HepG2 (cell line): ENCODE measurements around the gene DLX4. TPM values are rescaled to one million over a fixed set of nuclear protein-coding genes. Genes with fewer than 3 reads are reported as not detected.

ENCODE experiments used
- ATAC-seq: fragments of 200-7000 bp; cut with Tn5 transposase; 3 replicates; pipeline ENCODE4 v1.9.1; 2020; ENCODE audit warnings: mild to moderate bottlenecking, moderate library complexity
- BruUV-seq: library from RNA; stranded (reverse); fragments of 400-500 nt; replicated peaks from 2 replicates; lab custom pipeline; 2021; lab: Mats Ljungman, UMichigan
- CTCF ChIA-PET: fragments of 300-600 bp; formaldehyde crosslinking; extraction: SDS; loops from one replicate; lab custom pipeline; 2021; ENCODE audit warnings: low total read pairs, inconsistent platforms, low intra/inter-chr PET ratio; lab: Yijun Ruan, JAX
- POLR2A ChIA-PET: fragments of 350-600 bp; sonication (Branson Sonifier 250); formaldehyde crosslinking; loops from one replicate; lab custom pipeline; 2020; ENCODE audit warnings: antibody characterized with exemption, inconsistent platforms; lab: Yijun Ruan, JAX
- DNase-seq: peaks from one replicate; pipeline ENCODE4 v3.0.0-alpha.2; 2015; ENCODE audit warnings: low spot score
- FAIRE-seq: peaks from 3 replicates; lab custom pipeline; 2011; peaks lifted over from hg19 to GRCh38; lab: Jason Lieb, UNC
- H2AFZ ChIP-seq: one replicate; pipeline ENCODE4 v1.6.1; 2011; ENCODE audit warnings: low read length, inconsistent platforms
- H3K27ac ChIP-seq: fragments of 300-600 bp; 3 replicates; pipeline ENCODE4 v1.8.0; 2011; ENCODE audit warnings: mixed run types, mild to moderate bottlenecking, mixed read lengths, low read length, inconsistent platforms; ENCODE audit not compliant: insufficient read depth; ENCODE audit errors: extremely low read length
- H3K27me3 ChIP-seq, 2 experiments: fragments of 200-600 bp in 1 of 2; 2 replicates in 1 of 2; 3 replicates in 1 of 2; pipeline versions ENCODE4 v1.6.0 to v1.8.0; 2011; ENCODE audit warnings: low read length in 2 of 2, mild to moderate bottlenecking in 2 of 2, moderate library complexity in 2 of 2, inconsistent platforms in 1 of 2; ENCODE audit not compliant: insufficient read depth in 2 of 2, control insufficient read depth in 1 of 2
- H3K36me3 ChIP-seq, 2 experiments: fragments of 200-600 bp in 1 of 2; replicated peaks in 1 of 2; 2 replicates in 1 of 2; 3 replicates in 1 of 2; pipeline versions ENCODE4 v1.5.1 to v1.8.0; 2011; ENCODE audit warnings: low read length in 2 of 2, inconsistent platforms in 1 of 2; ENCODE audit not compliant: insufficient read depth in 2 of 2, control insufficient read depth in 1 of 2
- H3K4me1 ChIP-seq: 2 replicates; pipeline ENCODE4 v1.5.1; 2012; ENCODE audit warnings: low read length, inconsistent platforms; ENCODE audit not compliant: insufficient read depth
- H3K4me2 ChIP-seq: 2 replicates; pipeline ENCODE4 v1.6.0; 2011; ENCODE audit warnings: low read depth, low read length, inconsistent platforms
- H3K4me3 ChIP-seq, 3 experiments: fragments of 200-600 bp in 1 of 3; sonication (generic), shearing (Covaris generic) in 1 of 3; replicated peaks in 1 of 3; 2 replicates each; pipeline ENCODE4 v1.5.1; 2011 to 2016; ENCODE audit warnings: low read length in 3 of 3, inconsistent platforms in 2 of 3, low read depth in 2 of 3, mild to moderate bottlenecking in 2 of 3, control low read depth in 1 of 3, mixed read lengths in 1 of 3; ENCODE audit not compliant: insufficient read depth in 1 of 3
- H3K79me2 ChIP-seq: one replicate; pipeline ENCODE4 v1.6.1; 2011; ENCODE audit warnings: low read length, inconsistent platforms; ENCODE audit not compliant: insufficient read depth
- H3K9ac ChIP-seq: 2 replicates; pipeline ENCODE4 v1.6.0; 2011; ENCODE audit warnings: mild to moderate bottlenecking, low read depth, low read length, inconsistent platforms; ENCODE audit not compliant: insufficient read depth
- H3K9me3 ChIP-seq: 2 replicates; pipeline ENCODE4 v1.5.1; 2012; ENCODE audit warnings: mild to moderate bottlenecking, low read length
- H4K20me1 ChIP-seq: 2 replicates; pipeline ENCODE4 v1.6.0; 2011; ENCODE audit warnings: inconsistent platforms, mild to moderate bottlenecking, low read length, moderate library complexity; ENCODE audit not compliant: insufficient read depth
- MTA1 ChIP-seq: sonication (generic); formaldehyde crosslinking; IDR thresholded peaks from 2 replicates; pipeline ENCODE4 v1.4.0; 2020; ENCODE audit warnings: missing genetic modification reagents, mild to moderate bottlenecking, borderline replicate concordance
- SNAPC2 ChIP-seq: sonication (generic); formaldehyde crosslinking; IDR thresholded peaks from 2 replicates; pipeline ENCODE4 v1.8.1; 2022; ENCODE audit warnings: mild to moderate bottlenecking, missing genetic modification reagents
- TCF7 ChIP-seq: sonication (generic); IDR thresholded peaks from 2 replicates; pipeline ENCODE4 v1.6.1; 2016; ENCODE audit warnings: antibody characterized with exemption, low read depth
- TMF1 ChIP-seq: sonication (generic); formaldehyde crosslinking; IDR thresholded peaks from 2 replicates; pipeline ENCODE4 v1.8.1; 2022; ENCODE audit warnings: low read depth, missing genetic modification reagents
- YY1 ChIP-seq: IDR thresholded peaks from 2 replicates; pipeline ENCODE4 v1.6.1; 2011; ENCODE audit warnings: low read length, low read depth, moderate library complexity, mild to moderate bottlenecking; ENCODE audit not compliant: insufficient read depth, insufficient replicate concordance
- ZMYM3 ChIP-seq: sonication (generic); formaldehyde crosslinking; IDR thresholded peaks from 2 replicates; pipeline ENCODE4 v1.5.1; 2020; ENCODE audit warnings: mild to moderate bottlenecking, missing genetic modification reagents
- ZNF138 ChIP-seq: sonication (generic); formaldehyde crosslinking; IDR thresholded peaks from 2 replicates; pipeline ENCODE4 v1.5.0; 2020; ENCODE audit warnings: mild to moderate bottlenecking, low read depth, missing genetic modification reagents
- ZNF17 ChIP-seq: sonication (generic); formaldehyde crosslinking; IDR thresholded peaks from 2 replicates; pipeline ENCODE4 v1.5.0; 2020; ENCODE audit warnings: mild to moderate bottlenecking, missing genetic modification reagents
- ZNF382 ChIP-seq: sonication (generic); formaldehyde crosslinking; IDR thresholded peaks from 2 replicates; pipeline ENCODE4 v1.5.0; 2020; ENCODE audit warnings: missing genetic modification reagents, mild to moderate bottlenecking, borderline replicate concordance
- ZNF607 ChIP-seq: sonication (generic); formaldehyde crosslinking; IDR thresholded peaks from 2 replicates; pipeline ENCODE4 v1.5.1; 2020; ENCODE audit warnings: missing genetic modification reagents, mild to moderate bottlenecking, borderline replicate concordance
- ZNF652 ChIP-seq: IDR thresholded peaks from 2 replicates; pipeline ENCODE4 v1.6.1; 2016; ENCODE audit warnings: low read depth, borderline replicate concordance
- ZZZ3 ChIP-seq: sonication (generic); formaldehyde crosslinking; IDR thresholded peaks from 2 replicates; pipeline ENCODE4 v1.4.0; 2020; ENCODE audit warnings: missing genetic modification reagents, mild to moderate bottlenecking, borderline replicate concordance
- WGBS: methylation state at CpG from one replicate; pipeline ENCODE4 v1.1.6; 2017; ENCODE audit warnings: low lambda C conversion rate; 5-methylcytosine and 5-hydroxymethylcytosine counted together
- in situ Hi-C: cut with HindIII; loops from 2 replicates; pipeline ENCODE4 v1.10.0; 2017; ENCODE audit warnings: low pct_unique_long_range_greater_than_20kb; ENCODE audit not compliant: extremely low pct_ligation_motif_present
- intact Hi-C: fragments of 100-400 bp; cut with micrococcal nuclease; formaldehyde crosslinking; loops from one replicate; pipeline ENCODE4 v1.10.0; 2022; ENCODE audit not compliant: unreplicated experiment
- polyA plus RNA-seq, 8 experiments: library from polyadenylated mRNA; depleted of rRNA in 3 of 8; stranded (reverse) in 7 of 8; unstranded in 1 of 8; fragments of >200 nt; fragmentation: Illumina TruSeq in 4 of 8; extraction: Trizol in 4 of 8; gene quantifications; 2 replicates each; pipeline versions ENCODE4 v1.2.1 to v1.2.3, GENCODE V29; 2011 to 2016; ENCODE audit warnings: low read depth in 4 of 8, missing spikeins in 1 of 8, mixed read lengths in 1 of 8; ENCODE audit not compliant: insufficient read depth in 1 of 8
- total RNA-seq, 5 experiments: library from RNA; depleted of rRNA; stranded (reverse); fragments of >200 nt; fragmentation: Illumina TruSeq; extraction: Trizol; gene quantifications; 2 replicates each; pipeline ENCODE4 v1.2.3, GENCODE V29; 2016; ENCODE audit warnings: low read depth in 1 of 5
- TF ChIP-seq, protein P1 (sequence below): IDR thresholded peaks from 2 replicates; pipeline ENCODE4 v1.6.1; 2016; ENCODE audit warnings: missing genetic modification reagents, missing compliant biosample characterization
- TF ChIP-seq, protein P2 (sequence below): sonication (generic); formaldehyde crosslinking; IDR thresholded peaks from 2 replicates; pipeline ENCODE4 v1.8.0; 2022; ENCODE audit warnings: missing genetic modification reagents, mild to moderate bottlenecking, moderate library complexity, borderline replicate concordance

Gene DLX4
- total and polyA plus RNA-seq, 2 of the 13 experiments (the other 11 are each of a cell fraction or from before 2014, with no cell fraction given) = 0.55 to 2.3 TPM

- Histone ChIP-seq H3K4me3 (no peak overlapping the region), H4K20me1 (no peaks in the 10 kb centered on the region), H3K79me2 (no peaks in the 10 kb centered on the region), H3K9ac (no peak overlapping the region), H3K27ac (no peak overlapping the region), H3K4me2 (no peak overlapping the region), H3K4me1 (no peaks in the 10 kb centered on the region), H3K27me3 (peaks cover 21 to 55% of the 10 kb centered on the region in 2 experiments), H3K36me3 (no peaks in the 10 kb centered on the region), H3K9me3 (no peaks in the 10 kb centered on the region), H2AFZ (no peak overlapping the region)
- ATAC-seq = no peak
- BruUV-seq = no TSS peak
- intact Hi-C loops = no loop called here
- in situ Hi-C loops = no loop called here
- ChIA-PET POLR2A (no interaction called here), CTCF (no interaction called here)
- TF ChIP-seq SNAPC2 (CRISPR knock-in tag) (no peak), ZNF17 (no peak), TMF1 (no peak)
- DNase-seq = no peak
- WGBS = 0% methylated on average over 2 of the region's 2 CpGs
- no peak for FAIRE-seq
Measured at GRCh38 chr17:49987290-49987585, 18.2 kb downstream of the DLX4 start.

DNA sequence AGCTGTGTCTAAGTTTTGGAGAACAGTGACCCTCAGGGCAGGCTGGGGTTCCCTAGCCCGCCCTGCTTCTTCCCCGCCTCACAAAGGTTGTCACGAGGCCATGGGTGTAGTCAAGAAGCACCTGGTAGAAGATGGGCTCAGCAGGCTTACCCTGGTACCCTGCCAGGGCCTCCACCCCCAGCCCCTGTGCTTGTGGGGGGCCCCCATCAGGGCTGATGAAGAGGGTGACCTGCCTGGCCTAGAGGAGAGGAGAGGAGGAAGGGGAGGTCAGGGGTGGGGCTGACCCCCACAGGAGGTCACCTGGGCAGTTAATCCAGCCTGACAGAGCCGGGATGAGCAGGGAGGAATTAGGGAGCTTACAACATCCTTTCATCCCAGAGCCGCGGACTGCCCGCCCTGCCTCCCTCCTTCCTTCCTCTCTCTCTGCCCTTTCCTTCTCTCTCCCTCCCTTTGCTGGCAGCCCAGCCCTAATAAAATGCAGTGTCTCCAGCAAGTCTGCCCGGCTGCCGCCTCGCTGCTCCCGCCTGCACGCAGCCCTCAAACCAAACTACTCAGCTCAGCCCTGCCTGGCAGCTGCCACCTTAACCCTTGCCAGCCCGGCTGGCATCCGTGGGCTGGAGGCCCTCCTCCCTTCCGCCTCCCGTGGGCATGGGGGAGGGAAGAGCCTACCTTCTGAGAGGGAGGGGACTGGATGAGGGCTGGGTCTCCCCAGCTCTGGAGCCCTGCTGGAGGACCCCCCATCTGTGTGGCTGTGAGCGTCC, 18.9 kb downstream of the DLX4 start:
- in situ Hi-C loops (no loop called here), intact Hi-C loops (no loop called here)
- BruUV-seq = no TSS peak
- no peak overlapping the region for H3K27ac ChIP-seq
- no peak overlapping the region for H3K9ac ChIP-seq
- DNase-seq (no peak), FAIRE-seq (no peak), ATAC-seq (no peak)
- ChIA-PET POLR2A (no interaction called here), CTCF (no interaction called here)
- H3K9me3 ChIP-seq = no peaks in the 10 kb centered on the region
- no peaks in the 10 kb centered on the region for H3K36me3 ChIP-seq
- H3K4me2 ChIP-seq = no peak overlapping the region
- H2AFZ ChIP-seq = no peak overlapping the region
- H3K27me3 ChIP-seq = peaks cover 21 to 58% of the 10 kb centered on the region in 2 experiments
- no peaks in the 10 kb centered on the region for H4K20me1 ChIP-seq
- H3K79me2 ChIP-seq = no peaks in the 10 kb centered on the region
- H3K4me1 ChIP-seq = peaks cover 2% of the 10 kb centered on the region
- WGBS = 6% methylated on average over 16 of the region's 17 CpGs
- H3K4me3 ChIP-seq = no peak overlapping the region
- TF ChIP-seq, protein P1, sequence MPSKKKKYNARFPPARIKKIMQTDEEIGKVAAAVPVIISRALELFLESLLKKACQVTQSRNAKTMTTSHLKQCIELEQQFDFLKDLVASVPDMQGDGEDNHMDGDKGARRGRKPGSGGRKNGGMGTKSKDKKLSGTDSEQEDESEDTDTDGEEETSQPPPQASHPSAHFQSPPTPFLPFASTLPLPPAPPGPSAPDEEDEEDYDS (CRISPR knock-in tag) = no peak
- TF ChIP-seq TCF7 = no peak
- TF ChIP-seq ZNF382 (CRISPR knock-in tag) = no peak
- no peak for TF ChIP-seq ZMYM3 (CRISPR knock-in tag)
- no peak for TF ChIP-seq ZNF607
- no peak for TF ChIP-seq MTA1 (CRISPR knock-in tag)
- TF ChIP-seq ZNF652 (CRISPR knock-in tag) = no peak; the same call in 1 of the 2 replicates
- TF ChIP-seq, protein P2, sequence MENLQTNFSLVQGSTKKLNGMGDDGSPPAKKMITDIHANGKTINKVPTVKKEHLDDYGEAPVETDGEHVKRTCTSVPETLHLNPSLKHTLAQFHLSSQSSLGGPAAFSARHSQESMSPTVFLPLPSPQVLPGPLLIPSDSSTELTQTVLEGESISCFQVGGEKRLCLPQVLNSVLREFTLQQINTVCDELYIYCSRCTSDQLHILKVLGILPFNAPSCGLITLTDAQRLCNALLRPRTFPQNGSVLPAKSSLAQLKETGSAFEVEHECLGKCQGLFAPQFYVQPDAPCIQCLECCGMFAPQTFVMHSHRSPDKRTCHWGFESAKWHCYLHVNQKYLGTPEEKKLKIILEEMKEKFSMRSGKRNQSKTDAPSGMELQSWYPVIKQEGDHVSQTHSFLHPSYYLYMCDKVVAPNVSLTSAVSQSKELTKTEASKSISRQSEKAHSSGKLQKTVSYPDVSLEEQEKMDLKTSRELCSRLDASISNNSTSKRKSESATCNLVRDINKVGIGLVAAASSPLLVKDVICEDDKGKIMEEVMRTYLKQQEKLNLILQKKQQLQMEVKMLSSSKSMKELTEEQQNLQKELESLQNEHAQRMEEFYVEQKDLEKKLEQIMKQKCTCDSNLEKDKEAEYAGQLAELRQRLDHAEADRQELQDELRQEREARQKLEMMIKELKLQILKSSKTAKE (CRISPR knock-in tag) = no peak
- TF ChIP-seq ZNF138 (CRISPR knock-in tag) = no peak
- no peak for TF ChIP-seq ZZZ3
- no peak for TF ChIP-seq TMF1
- no peak for TF ChIP-seq YY1
